WTC11 (cell line): ENCODE measurements around the gene TTC19. TPM values are rescaled to one million over a fixed set of nuclear protein-coding genes. Genes with fewer than 3 reads are reported as not detected.
A peak's percentile ranks its signal among the peaks of the same experiment; 100 is the strongest.

Source experiments
- ATAC-seq: fragments of 200-7000 bp; cut with Tn5 transposase; 2 replicates; pipeline ENCODE4 v1.10.0; 2021; ENCODE audit warnings: mild to moderate bottlenecking, moderate library complexity
- CTCF ChIA-PET: fragments of 300-600 bp; sonication (Branson Sonifier 250); formaldehyde crosslinking; loops from one replicate; lab custom pipeline; 2021; ENCODE audit warnings: antibody characterized with exemption; lab: Charles Lee
- POLR2A ChIA-PET: fragments of 350-600 bp; sonication (Branson Sonifier 250); formaldehyde crosslinking; loops from one replicate; lab custom pipeline; 2021; ENCODE audit warnings: antibody characterized with exemption; lab: Charles Lee
- DNase-seq: peaks from one replicate; pipeline ENCODE4 v3.0.0; 2021; ENCODE audit warnings: low spot score
- H3K27ac Mint-ChIP-seq: 2 replicates; pipeline ENCODE4 v1.8.0; 2021; ENCODE audit warnings: mixed read lengths
- H3K27me3 Mint-ChIP-seq: 2 replicates; pipeline ENCODE4 v1.8.0; 2021; ENCODE audit warnings: low read depth, mild to moderate bottlenecking, moderate library complexity, mixed read lengths
- H3K36me3 Mint-ChIP-seq: 2 replicates; pipeline ENCODE4 v1.8.0; 2021; ENCODE audit warnings: mixed read lengths
- H3K4me1 Mint-ChIP-seq: 2 replicates; pipeline ENCODE4 v1.8.0; 2022; ENCODE audit warnings: mixed read lengths
- H3K4me3 Mint-ChIP-seq: 2 replicates; pipeline ENCODE4 v1.8.0; 2021; ENCODE audit warnings: mild to moderate bottlenecking, moderate library complexity, mixed read lengths
- H3K9me3 Mint-ChIP-seq: 2 replicates; pipeline ENCODE4 v1.8.0; 2021; ENCODE audit warnings: mixed read lengths
- FOXP1 ChIP-seq: sonication (generic); formaldehyde crosslinking; IDR thresholded peaks from 2 replicates; pipeline ENCODE4 v1.8.0; 2022; ENCODE audit warnings: missing genetic modification reagents, mild to moderate bottlenecking, moderate library complexity, borderline replicate concordance
- JAZF1 ChIP-seq: fragments of 250-450 bp; sonication (Bioruptor Pico); IDR thresholded peaks from 2 replicates; pipeline ENCODE4 v1.9.0; 2021; ENCODE audit warnings: moderate library complexity, mild to moderate bottlenecking, inconsistent platforms
- MYBL2 ChIP-seq: sonication (generic); formaldehyde crosslinking; IDR thresholded peaks from 2 replicates; pipeline ENCODE4 v1.8.1; 2023; ENCODE audit warnings: mild to moderate bottlenecking, moderate library complexity, missing genetic modification reagents
- RORB ChIP-seq: fragments of 250-450 bp; sonication (Bioruptor Pico); IDR thresholded peaks from 2 replicates; pipeline ENCODE4 v1.9.0; 2021; ENCODE audit warnings: mild to moderate bottlenecking
- SMAD3 ChIP-seq: sonication (generic); formaldehyde crosslinking; IDR thresholded peaks from 2 replicates; pipeline ENCODE4 v1.8.0; 2022; ENCODE audit warnings: missing genetic modification reagents, mild to moderate bottlenecking, borderline replicate concordance
- ZNF138 ChIP-seq: sonication (generic); formaldehyde crosslinking; conservative IDR thresholded peaks from 2 replicates; pipeline ENCODE4 v1.8.1; 2022; ENCODE audit warnings: mild to moderate bottlenecking, moderate library complexity, missing genetic modification reagents
- ZNF396 ChIP-seq: fragments of 250-450 bp; sonication (Bioruptor Pico); IDR thresholded peaks from 2 replicates; pipeline ENCODE4 v1.8.0; 2021; ENCODE audit warnings: mild to moderate bottlenecking, moderate library complexity, borderline replicate concordance
- ZNF416 ChIP-seq: fragments of 250-450 bp; sonication (Bioruptor Pico); IDR thresholded peaks from 2 replicates; pipeline ENCODE4 v1.9.0; 2021; ENCODE audit warnings: mild to moderate bottlenecking, inconsistent platforms
- total RNA-seq: library from RNA; stranded (reverse); gene quantifications from 3 replicates; pipeline ENCODE4 v1.2.3, GENCODE V29; 2021
- TF ChIP-seq, protein P1 (sequence below): sonication (generic); formaldehyde crosslinking; IDR thresholded peaks from 2 replicates; pipeline ENCODE4 v1.8.1; 2023; ENCODE audit warnings: mild to moderate bottlenecking, missing genetic modification reagents, borderline replicate concordance
- TF ChIP-seq, protein P2 (sequence below): sonication (generic); formaldehyde crosslinking; IDR thresholded peaks from 2 replicates; pipeline ENCODE4 v1.8.1; 2022; ENCODE audit warnings: missing genetic modification reagents, borderline replicate concordance
- TF ChIP-seq, protein P3 (sequence below): fragments of 250-450 bp; sonication (Bioruptor Pico); IDR thresholded peaks from 2 replicates; pipeline ENCODE4 v1.9.0; 2021; ENCODE audit warnings: mild to moderate bottlenecking, borderline replicate concordance
- TF ChIP-seq, protein P4 (sequence below): sonication (generic); formaldehyde crosslinking; IDR thresholded peaks from 2 replicates; pipeline ENCODE4 v1.8.1; 2023; ENCODE audit warnings: mild to moderate bottlenecking, missing genetic modification reagents, moderate library complexity
- TF ChIP-seq, protein P5 (sequence below): sonication (generic); formaldehyde crosslinking; IDR thresholded peaks from 2 replicates; pipeline ENCODE4 v1.8.0; 2022; ENCODE audit warnings: mild to moderate bottlenecking, missing genetic modification reagents
- TF ChIP-seq, protein P6 (sequence below): sonication (generic); formaldehyde crosslinking; IDR thresholded peaks from 2 replicates; pipeline ENCODE4 v1.8.1; 2022; ENCODE audit warnings: low read depth, missing genetic modification reagents, borderline replicate concordance

The TTC19 gene
- total RNA-seq, 1 experiment from 2014 or later = 55.3 TPM

DNA sequence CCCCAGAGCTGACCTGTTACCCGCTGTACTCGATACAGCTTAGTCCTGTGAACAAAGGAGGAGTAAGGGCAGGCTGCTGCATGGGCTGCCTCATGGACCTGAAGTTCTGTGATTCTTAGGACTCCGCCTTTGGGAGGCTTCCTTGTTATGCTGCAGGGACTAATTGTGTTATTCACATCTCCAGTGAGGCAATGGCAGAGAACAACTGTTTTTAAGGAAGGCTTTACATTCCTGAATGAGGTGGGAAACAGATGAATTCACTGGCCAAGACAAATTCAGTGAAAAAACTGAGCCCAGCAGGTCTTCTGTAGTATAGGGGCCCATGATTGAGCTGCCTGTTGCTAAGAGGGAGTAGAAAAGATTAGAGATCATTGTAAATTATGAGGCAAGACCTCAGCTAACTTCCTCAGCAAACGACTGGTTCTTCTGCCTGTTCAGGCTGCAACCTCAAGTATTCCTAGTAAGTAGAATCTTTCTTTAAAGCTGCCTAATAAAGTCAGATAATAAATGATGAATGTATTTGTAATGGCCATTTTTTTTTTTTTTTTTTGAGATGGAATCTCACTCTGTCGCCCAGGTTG lies 28.4 kb upstream of the TTC19 start:
- H3K4me3 Mint-ChIP-seq = no peak overlapping the region
- DNase-seq (no peak), ATAC-seq (no peak)
- peaks cover 15% of the 10 kb centered on the region for H3K36me3 Mint-ChIP-seq
- H3K9me3 Mint-ChIP-seq = no peaks in the 10 kb centered on the region
- peaks cover 50% of the 10 kb centered on the region for H3K4me1 Mint-ChIP-seq
- TF ChIP-seq, protein P1, sequence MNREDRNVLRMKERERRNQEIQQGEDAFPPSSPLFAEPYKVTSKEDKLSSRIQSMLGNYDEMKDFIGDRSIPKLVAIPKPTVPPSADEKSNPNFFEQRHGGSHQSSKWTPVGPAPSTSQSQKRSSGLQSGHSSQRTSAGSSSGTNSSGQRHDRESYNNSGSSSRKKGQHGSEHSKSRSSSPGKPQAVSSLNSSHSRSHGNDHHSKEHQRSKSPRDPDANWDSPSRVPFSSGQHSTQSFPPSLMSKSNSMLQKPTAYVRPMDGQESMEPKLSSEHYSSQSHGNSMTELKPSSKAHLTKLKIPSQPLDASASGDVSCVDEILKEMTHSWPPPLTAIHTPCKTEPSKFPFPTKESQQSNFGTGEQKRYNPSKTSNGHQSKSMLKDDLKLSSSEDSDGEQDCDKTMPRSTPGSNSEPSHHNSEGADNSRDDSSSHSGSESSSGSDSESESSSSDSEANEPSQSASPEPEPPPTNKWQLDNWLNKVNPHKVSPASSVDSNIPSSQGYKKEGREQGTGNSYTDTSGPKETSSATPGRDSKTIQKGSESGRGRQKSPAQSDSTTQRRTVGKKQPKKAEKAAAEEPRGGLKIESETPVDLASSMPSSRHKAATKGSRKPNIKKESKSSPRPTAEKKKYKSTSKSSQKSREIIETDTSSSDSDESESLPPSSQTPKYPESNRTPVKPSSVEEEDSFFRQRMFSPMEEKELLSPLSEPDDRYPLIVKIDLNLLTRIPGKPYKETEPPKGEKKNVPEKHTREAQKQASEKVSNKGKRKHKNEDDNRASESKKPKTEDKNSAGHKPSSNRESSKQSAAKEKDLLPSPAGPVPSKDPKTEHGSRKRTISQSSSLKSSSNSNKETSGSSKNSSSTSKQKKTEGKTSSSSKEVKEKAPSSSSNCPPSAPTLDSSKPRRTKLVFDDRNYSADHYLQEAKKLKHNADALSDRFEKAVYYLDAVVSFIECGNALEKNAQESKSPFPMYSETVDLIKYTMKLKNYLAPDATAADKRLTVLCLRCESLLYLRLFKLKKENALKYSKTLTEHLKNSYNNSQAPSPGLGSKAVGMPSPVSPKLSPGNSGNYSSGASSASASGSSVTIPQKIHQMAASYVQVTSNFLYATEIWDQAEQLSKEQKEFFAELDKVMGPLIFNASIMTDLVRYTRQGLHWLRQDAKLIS = no peak
- TF ChIP-seq, protein P2, sequence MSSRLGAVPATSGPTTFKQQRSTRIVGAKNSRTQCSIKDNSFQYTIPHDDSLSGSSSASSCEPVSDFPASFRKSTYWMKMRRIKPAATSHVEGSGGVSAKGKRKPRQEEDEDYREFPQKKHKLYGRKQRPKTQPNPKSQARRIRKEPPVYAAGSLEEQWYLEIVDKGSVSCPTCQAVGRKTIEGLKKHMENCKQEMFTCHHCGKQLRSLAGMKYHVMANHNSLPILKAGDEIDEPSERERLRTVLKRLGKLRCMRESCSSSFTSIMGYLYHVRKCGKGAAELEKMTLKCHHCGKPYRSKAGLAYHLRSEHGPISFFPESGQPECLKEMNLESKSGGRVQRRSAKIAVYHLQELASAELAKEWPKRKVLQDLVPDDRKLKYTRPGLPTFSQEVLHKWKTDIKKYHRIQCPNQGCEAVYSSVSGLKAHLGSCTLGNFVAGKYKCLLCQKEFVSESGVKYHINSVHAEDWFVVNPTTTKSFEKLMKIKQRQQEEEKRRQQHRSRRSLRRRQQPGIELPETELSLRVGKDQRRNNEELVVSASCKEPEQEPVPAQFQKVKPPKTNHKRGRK (CRISPR knock-in tag) = no peak
- TF ChIP-seq RORB (CRISPR knock-in tag) = no peak
- ChIA-PET POLR2A (no interaction called here), CTCF (interaction anchor here (0.6 to 2.2 kb wide), 2 partner anchors 26 to 28 kb away, joined by 3 to 7 read pairs; partner anchors contain the start of gene ADORA2B)
- peak overlapping the region; percentile 54; the same call in 1 of the 2 replicates for H3K27ac Mint-ChIP-seq
- H3K27me3 Mint-ChIP-seq = no peaks in the 10 kb centered on the region

DNA sequence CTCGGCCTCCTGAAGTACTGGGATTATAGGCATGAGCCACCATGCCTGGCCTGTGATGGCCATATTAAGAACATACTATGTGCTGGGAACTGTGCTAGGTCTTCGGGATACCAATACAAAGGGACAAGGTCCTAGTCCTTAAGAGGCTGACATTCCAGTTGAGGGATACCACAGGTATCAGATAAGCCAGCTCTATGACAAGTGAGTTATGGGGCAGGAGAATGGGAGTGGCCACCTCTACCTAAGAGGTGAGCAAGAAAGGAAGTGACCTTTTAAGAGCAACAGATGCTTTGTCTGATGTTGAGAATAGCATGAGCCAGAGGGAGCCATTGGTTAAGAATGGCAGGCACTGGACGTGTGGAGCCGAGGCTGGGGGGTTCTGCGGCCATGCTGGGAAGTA lies 27.7 kb upstream of the TTC19 start:
- no peak for ATAC-seq
- Mint-ChIP-seq H3K9me3 (no peaks in the 10 kb centered on the region), H3K27ac (no peak overlapping the region), H3K4me3 (no peak overlapping the region), H3K27me3 (no peaks in the 10 kb centered on the region), H3K4me1 (peaks cover 45% of the 10 kb centered on the region), H3K36me3 (peaks cover 18% of the 10 kb centered on the region)
- POLR2A ChIA-PET = interaction anchor here (0.6 kb wide), 1 partner anchor 292 kb away, joined by 7 read pairs; no protein-coding TSS in a partner anchor
- CTCF ChIA-PET = interaction anchor here (2.2 kb wide), 1 partner anchor 27 kb away, joined by 7 read pairs; the partner anchor contains the start of gene ADORA2B
- no peak for DNase-seq
- TF ChIP-seq RORB (CRISPR knock-in tag) (no peak), ZNF416 (CRISPR knock-in tag) (no peak), MYBL2 (no peak), ZNF138 (CRISPR knock-in tag) (no peak), JAZF1 (CRISPR knock-in tag) (no peak), ZNF396 (CRISPR knock-in tag) (no peak), FOXP1 (CRISPR knock-in tag) (no peak), SMAD3 (no peak)
- TF ChIP-seq, protein P3, sequence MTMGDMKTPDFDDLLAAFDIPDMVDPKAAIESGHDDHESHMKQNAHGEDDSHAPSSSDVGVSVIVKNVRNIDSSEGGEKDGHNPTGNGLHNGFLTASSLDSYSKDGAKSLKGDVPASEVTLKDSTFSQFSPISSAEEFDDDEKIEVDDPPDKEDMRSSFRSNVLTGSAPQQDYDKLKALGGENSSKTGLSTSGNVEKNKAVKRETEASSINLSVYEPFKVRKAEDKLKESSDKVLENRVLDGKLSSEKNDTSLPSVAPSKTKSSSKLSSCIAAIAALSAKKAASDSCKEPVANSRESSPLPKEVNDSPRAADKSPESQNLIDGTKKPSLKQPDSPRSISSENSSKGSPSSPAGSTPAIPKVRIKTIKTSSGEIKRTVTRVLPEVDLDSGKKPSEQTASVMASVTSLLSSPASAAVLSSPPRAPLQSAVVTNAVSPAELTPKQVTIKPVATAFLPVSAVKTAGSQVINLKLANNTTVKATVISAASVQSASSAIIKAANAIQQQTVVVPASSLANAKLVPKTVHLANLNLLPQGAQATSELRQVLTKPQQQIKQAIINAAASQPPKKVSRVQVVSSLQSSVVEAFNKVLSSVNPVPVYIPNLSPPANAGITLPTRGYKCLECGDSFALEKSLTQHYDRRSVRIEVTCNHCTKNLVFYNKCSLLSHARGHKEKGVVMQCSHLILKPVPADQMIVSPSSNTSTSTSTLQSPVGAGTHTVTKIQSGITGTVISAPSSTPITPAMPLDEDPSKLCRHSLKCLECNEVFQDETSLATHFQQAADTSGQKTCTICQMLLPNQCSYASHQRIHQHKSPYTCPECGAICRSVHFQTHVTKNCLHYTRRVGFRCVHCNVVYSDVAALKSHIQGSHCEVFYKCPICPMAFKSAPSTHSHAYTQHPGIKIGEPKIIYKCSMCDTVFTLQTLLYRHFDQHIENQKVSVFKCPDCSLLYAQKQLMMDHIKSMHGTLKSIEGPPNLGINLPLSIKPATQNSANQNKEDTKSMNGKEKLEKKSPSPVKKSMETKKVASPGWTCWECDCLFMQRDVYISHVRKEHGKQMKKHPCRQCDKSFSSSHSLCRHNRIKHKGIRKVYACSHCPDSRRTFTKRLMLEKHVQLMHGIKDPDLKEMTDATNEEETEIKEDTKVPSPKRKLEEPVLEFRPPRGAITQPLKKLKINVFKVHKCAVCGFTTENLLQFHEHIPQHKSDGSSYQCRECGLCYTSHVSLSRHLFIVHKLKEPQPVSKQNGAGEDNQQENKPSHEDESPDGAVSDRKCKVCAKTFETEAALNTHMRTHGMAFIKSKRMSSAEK (CRISPR knock-in tag) = no peak
- TF ChIP-seq, protein P1 = no peak
- TF ChIP-seq, protein P4, sequence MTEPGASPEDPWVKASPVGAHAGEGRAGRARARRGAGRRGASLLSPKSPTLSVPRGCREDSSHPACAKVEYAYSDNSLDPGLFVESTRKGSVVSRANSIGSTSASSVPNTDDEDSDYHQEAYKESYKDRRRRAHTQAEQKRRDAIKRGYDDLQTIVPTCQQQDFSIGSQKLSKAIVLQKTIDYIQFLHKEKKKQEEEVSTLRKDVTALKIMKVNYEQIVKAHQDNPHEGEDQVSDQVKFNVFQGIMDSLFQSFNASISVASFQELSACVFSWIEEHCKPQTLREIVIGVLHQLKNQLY (CRISPR knock-in tag) = no peak
- TF ChIP-seq, protein P5, sequence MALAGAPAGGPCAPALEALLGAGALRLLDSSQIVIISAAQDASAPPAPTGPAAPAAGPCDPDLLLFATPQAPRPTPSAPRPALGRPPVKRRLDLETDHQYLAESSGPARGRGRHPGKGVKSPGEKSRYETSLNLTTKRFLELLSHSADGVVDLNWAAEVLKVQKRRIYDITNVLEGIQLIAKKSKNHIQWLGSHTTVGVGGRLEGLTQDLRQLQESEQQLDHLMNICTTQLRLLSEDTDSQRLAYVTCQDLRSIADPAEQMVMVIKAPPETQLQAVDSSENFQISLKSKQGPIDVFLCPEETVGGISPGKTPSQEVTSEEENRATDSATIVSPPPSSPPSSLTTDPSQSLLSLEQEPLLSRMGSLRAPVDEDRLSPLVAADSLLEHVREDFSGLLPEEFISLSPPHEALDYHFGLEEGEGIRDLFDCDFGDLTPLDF (CRISPR knock-in tag) = no peak
- TF ChIP-seq, protein P6, sequence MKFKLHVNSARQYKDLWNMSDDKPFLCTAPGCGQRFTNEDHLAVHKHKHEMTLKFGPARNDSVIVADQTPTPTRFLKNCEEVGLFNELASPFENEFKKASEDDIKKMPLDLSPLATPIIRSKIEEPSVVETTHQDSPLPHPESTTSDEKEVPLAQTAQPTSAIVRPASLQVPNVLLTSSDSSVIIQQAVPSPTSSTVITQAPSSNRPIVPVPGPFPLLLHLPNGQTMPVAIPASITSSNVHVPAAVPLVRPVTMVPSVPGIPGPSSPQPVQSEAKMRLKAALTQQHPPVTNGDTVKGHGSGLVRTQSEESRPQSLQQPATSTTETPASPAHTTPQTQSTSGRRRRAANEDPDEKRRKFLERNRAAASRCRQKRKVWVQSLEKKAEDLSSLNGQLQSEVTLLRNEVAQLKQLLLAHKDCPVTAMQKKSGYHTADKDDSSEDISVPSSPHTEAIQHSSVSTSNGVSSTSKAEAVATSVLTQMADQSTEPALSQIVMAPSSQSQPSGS = no peak
